GM12892 (cell line): ENCODE data around the gene HK3.

Source experiments
- POLR2A ChIP-seq: IDR thresholded peaks from 2 replicates; pipeline ENCODE4 v1.6.1; 2011; ENCODE audit warnings: low read depth, low read length, control low read depth
- TAF1 ChIP-seq: IDR thresholded peaks from 2 replicates; pipeline ENCODE4 v1.6.1; 2011; ENCODE audit warnings: low read depth, mild to moderate bottlenecking, control low read depth, low read length, borderline replicate concordance

DNA sequence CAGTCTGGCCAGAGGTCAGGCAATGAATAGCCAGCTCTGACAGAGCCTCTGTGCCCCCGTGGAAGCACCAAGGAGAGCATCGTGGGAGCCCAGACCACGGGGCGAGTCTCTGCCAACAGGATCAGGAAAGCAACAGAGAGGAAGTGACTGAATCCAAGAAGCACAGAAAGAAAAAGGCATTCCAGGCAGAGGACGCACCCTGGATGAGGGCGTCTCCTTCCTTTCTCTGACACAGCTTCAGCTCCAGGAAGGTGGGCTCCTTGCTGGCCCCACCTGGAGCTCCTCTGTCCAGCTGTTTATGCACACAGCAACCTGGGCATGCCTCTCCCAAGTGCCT, 16.6 kb downstream of the HK3 start:
- no peak for TF ChIP-seq POLR2A
- no peak for TF ChIP-seq TAF1
